GM12878 (cell line): Measurements from ENCODE around the gene KLHDC8A. TPM values are rescaled to one million over a fixed set of nuclear protein-coding genes. Genes with fewer than 3 reads are reported as not detected.

ENCODE experiments used
- ATAC-seq: fragments of 200-7000 bp; cut with Tn5 transposase; 3 replicates; pipeline ENCODE4 v1.9.1; 2020; ENCODE audit warnings: mild to moderate bottlenecking, moderate library complexity
- BruUV-seq: library from RNA; stranded (reverse); fragments of 400-500 nt; replicated peaks from 2 replicates; lab custom pipeline; 2021; lab: Mats Ljungman, UMichigan
- CTCF ChIA-PET: fragments of 300-600 bp; sonication (Branson Sonifier 250); formaldehyde crosslinking; extraction: SDS; loops from one replicate; lab custom pipeline; 2021; ENCODE audit warnings: inconsistent platforms; lab: Yijun Ruan, JAX
- POLR2A ChIA-PET: fragments of 350-600 bp; formaldehyde crosslinking; extraction: SDS; loops from one replicate; lab custom pipeline; 2021; ENCODE audit warnings: inconsistent platforms; lab: Charles Lee
- RAD21 ChIA-PET: fragments of 300-600 bp; sonication (Branson Sonifier 250); formaldehyde crosslinking; loops from one replicate; lab custom pipeline; 2023; ENCODE audit warnings: antibody characterized with exemption; ENCODE audit not compliant: unreplicated experiment; lab: Charles Lee
- SMC1A ChIA-PET: fragments of 300-600 bp; sonication (Branson Sonifier 250); formaldehyde crosslinking; loops from one replicate; lab custom pipeline; 2023; ENCODE audit not compliant: unreplicated experiment, uncharacterized antibody; lab: Charles Lee
- DNase-seq: peaks from one replicate; pipeline ENCODE4 v3.0.0-alpha.2; 2011; ENCODE audit warnings: low read depth, low spot score
- FAIRE-seq: peaks from 3 replicates; lab custom pipeline; 2011; peaks lifted over from hg19 to GRCh38; lab: Jason Lieb, UNC
- H2AFZ ChIP-seq: 2 replicates; pipeline ENCODE4 v1.6.0; 2011; ENCODE audit warnings: low read depth, low read length, control low read depth; ENCODE audit not compliant: control insufficient read depth
- H3K27ac ChIP-seq: 2 replicates; pipeline ENCODE4 v1.5.1; 2011; ENCODE audit warnings: control low read depth; ENCODE audit not compliant: control insufficient read depth, insufficient read depth
- H3K27me3 ChIP-seq, 2 experiments: replicated peaks in 1 of 2; 2 replicates each; pipeline versions ENCODE4 v1.6.0 to v1.6.1; 2011; ENCODE audit warnings: low read length in 1 of 2; ENCODE audit not compliant: control insufficient read depth in 2 of 2, insufficient read depth in 2 of 2
- H3K36me3 ChIP-seq, 2 experiments: 2 replicates each; pipeline ENCODE4 v1.5.1; 2011; ENCODE audit warnings: low read length in 1 of 2; ENCODE audit not compliant: control insufficient read depth in 2 of 2, insufficient read depth in 2 of 2
- H3K4me1 ChIP-seq: 2 replicates; pipeline ENCODE4 v1.6.1; 2011; ENCODE audit warnings: mild to moderate bottlenecking, low read length, moderate library complexity, mixed read lengths; ENCODE audit not compliant: control insufficient read depth, insufficient read depth
- H3K4me2 ChIP-seq: 2 replicates; pipeline ENCODE4 v1.6.0; 2011; ENCODE audit warnings: control low read depth; ENCODE audit not compliant: control insufficient read depth, insufficient read depth
- H3K4me3 ChIP-seq: fragments of 200-600 bp; sonication (generic); 2 replicates; pipeline ENCODE4 v1.5.1; 2016
- H3K79me2 ChIP-seq: 2 replicates; pipeline ENCODE4 v1.6.0; 2011; ENCODE audit warnings: low read length; ENCODE audit not compliant: control insufficient read depth, insufficient read depth
- H3K9ac ChIP-seq: 2 replicates; pipeline ENCODE4 v1.8.0; 2011; ENCODE audit warnings: low read length, control low read depth, mixed read lengths; ENCODE audit not compliant: control insufficient read depth, insufficient read depth
- H3K9me3 ChIP-seq: replicated peaks from 3 replicates; pipeline ENCODE4 v1.5.1; 2011; ENCODE audit warnings: mild to moderate bottlenecking, low read length; ENCODE audit not compliant: control insufficient read depth, insufficient read depth
- H4K20me1 ChIP-seq: 2 replicates; pipeline ENCODE4 v1.6.0; 2011; ENCODE audit not compliant: control insufficient read depth, insufficient read depth
- NRF1 ChIP-seq: conservative IDR thresholded peaks from 2 replicates; pipeline ENCODE4 v1.6.1; 2011; ENCODE audit warnings: mild to moderate bottlenecking, low read depth, low read length, improper control_type of control experiment
- PML ChIP-seq: IDR thresholded peaks from 2 replicates; pipeline ENCODE4 v1.6.1; 2012; ENCODE audit warnings: low read length, inconsistent platforms
- POLR2A ChIP-seq: IDR thresholded peaks from 2 replicates; pipeline ENCODE4 v1.6.1; 2011; ENCODE audit warnings: low read depth, mild to moderate bottlenecking, low read length
- POLR2AphosphoS2 ChIP-seq: IDR thresholded peaks from 2 replicates; pipeline ENCODE4 v1.6.1; 2011; ENCODE audit warnings: low read depth, mild to moderate bottlenecking, low read length, improper control_type of control experiment, moderate library complexity
- SIX5 ChIP-seq: IDR thresholded peaks from 2 replicates; pipeline ENCODE4 v1.6.1; 2011; ENCODE audit warnings: mild to moderate bottlenecking, low read depth, low read length, moderate library complexity; ENCODE audit not compliant: severe bottlenecking
- SREBF1 ChIP-seq: IDR thresholded peaks from 2 replicates; pipeline ENCODE4 v1.6.1; 2012; ENCODE audit warnings: mild to moderate bottlenecking, low read length
- STAT1 ChIP-seq: fragments of 450-650 bp; conservative IDR thresholded peaks from 2 replicates; pipeline ENCODE4 v1.6.1; 2014; ENCODE audit warnings: antibody characterized with exemption, mild to moderate bottlenecking
- TBL1XR1 ChIP-seq: IDR thresholded peaks from 2 replicates; pipeline ENCODE4 v1.6.1; 2012; ENCODE audit warnings: low read depth, low read length, improper control_type of control experiment
- TCF3 ChIP-seq: IDR thresholded peaks from 2 replicates; pipeline ENCODE4 v1.6.1; 2012; ENCODE audit warnings: low read depth, mild to moderate bottlenecking, low read length, borderline replicate concordance; ENCODE audit not compliant: insufficient read depth
- ZNF24 ChIP-seq: fragments of 450-650 bp; IDR thresholded peaks from 2 replicates; pipeline ENCODE4 v1.6.1; 2017; ENCODE audit warnings: antibody characterized with exemption, mild to moderate bottlenecking
- ZSCAN29 ChIP-seq: fragments of 450-650 bp; IDR thresholded peaks from 2 replicates; pipeline ENCODE4 v1.6.1; 2017; ENCODE audit warnings: mild to moderate bottlenecking, moderate library complexity
- WGBS: methylation state at CpG from one replicate; pipeline ENCODE4 v1.1.6; 2016; ENCODE audit warnings: low lambda C conversion rate; ENCODE audit not compliant: insufficient replicate concordance, insufficient coverage; ENCODE audit errors: missing lambda C conversion rate; 5-methylcytosine and 5-hydroxymethylcytosine counted together
- in situ Hi-C: fragments of 300-500 bp; cut with MboI; formaldehyde crosslinking; loops from 9 replicates; pipeline ENCODE4 v1.14.3; 2018; ENCODE audit warnings: mixed read lengths
- intact Hi-C: fragments of 100-400 bp; cut with micrococcal nuclease; formaldehyde crosslinking; loops from one replicate; pipeline ENCODE4 v1.14.2; 2022; ENCODE audit not compliant: unreplicated experiment
- polyA plus RNA-seq, 11 experiments: library from polyadenylated mRNA; depleted of rRNA in 4 of 11; unstranded in 6 of 11; stranded (reverse) in 5 of 11; fragments of >200 nt; fragmentation: Nextera tagmentation in 4 of 11; fragmentation: Illumina TruSeq in 1 of 11; extraction: Ambion mirVana in 4 of 11; extraction: Trizol in 1 of 11; gene quantifications; 1 replicate in 1 of 11; 2 replicates in 10 of 11; pipeline versions ENCODE4 v1.2.1 to v1.2.3, GENCODE V29; 2011 to 2016; ENCODE audit warnings: inconsistent platforms in 2 of 11, missing spikeins in 2 of 11, low read depth in 1 of 11
- total RNA-seq, 4 experiments: library from RNA; depleted of rRNA in 3 of 4; stranded (reverse); fragments of >200 nt in 3 of 4; fragmentation: Illumina TruSeq in 1 of 4; extraction: Trizol in 1 of 4; gene quantifications; 2 replicates each; pipeline versions ENCODE4 v1.2.1 to v1.2.3, GENCODE V29; 2013 to 2021
- TF ChIP-seq, protein P1 (sequence below): fragments of 450-650 bp; IDR thresholded peaks from 2 replicates; pipeline ENCODE4 v1.6.1; 2017; ENCODE audit warnings: mild to moderate bottlenecking
- TF ChIP-seq, protein P2 (sequence below): fragments of 450-650 bp; IDR thresholded peaks from 2 replicates; pipeline ENCODE4 v1.6.1; 2017; ENCODE audit warnings: antibody characterized with exemption, mild to moderate bottlenecking, moderate library complexity
- TF ChIP-seq, protein P3 (sequence below): IDR thresholded peaks from 2 replicates; pipeline ENCODE4 v1.6.1; 2011; ENCODE audit warnings: borderline replicate concordance, low read depth, mild to moderate bottlenecking, moderate library complexity, mixed read lengths, low read length; ENCODE audit not compliant: insufficient read depth; ENCODE audit errors: extremely low read length
- TF ChIP-seq, protein P4 (sequence below): fragments of 450-650 bp; IDR thresholded peaks from 2 replicates; pipeline ENCODE4 v1.6.1; 2017; ENCODE audit warnings: borderline replicate concordance

The KLHDC8A gene
- total and polyA plus RNA-seq, 10 of the 15 experiments (the other 5 are each of a cell fraction or from before 2014, with no cell fraction given): not detected

DNA sequence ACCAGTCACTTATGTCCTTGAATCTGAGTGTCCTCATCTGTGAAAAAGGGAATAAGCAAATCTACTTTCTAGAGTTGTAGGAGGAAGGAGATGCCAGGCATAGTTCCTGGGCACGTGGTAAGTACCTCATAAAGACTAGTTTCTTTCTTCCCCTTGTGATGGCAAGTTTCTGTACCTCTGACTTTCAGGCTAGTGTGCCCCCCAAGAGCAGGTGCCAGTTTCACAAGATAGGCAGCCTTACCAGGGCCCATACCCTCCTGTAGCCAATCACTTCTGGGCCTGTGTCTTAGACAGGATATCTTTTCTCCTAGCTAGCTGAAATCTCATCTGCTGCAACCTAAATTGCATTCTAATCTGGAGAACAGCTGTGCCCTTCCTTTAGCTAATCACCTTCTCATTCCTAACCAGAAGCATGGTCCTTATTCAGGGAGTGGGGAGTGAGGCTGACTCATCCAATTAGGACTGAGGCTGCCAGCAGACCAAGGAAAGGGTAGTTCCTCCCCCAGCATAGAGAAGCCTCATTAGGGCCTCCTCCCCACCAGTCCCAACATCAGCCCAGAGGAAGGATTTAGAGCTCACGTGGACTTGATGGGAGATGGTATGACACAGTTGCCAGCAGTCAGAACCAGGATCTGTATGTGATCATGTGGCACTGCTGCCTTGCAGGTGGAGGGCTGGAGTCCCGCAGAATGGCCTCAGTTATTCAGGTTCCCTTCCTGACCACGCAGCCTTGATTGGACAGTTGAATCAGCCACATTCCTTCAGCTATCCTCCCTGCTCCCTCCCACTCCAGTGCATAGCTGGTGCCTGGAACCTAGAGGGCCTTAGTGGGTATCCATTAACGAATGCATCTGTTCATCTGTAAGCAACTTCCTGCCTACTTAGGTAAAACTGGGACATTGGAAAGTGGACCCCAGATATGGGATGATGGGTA, 7.9 kb downstream of the KLHDC8A start:
- intact Hi-C loops: no loop called here
- no peak for FAIRE-seq
- Histone ChIP-seq H2AFZ (no peak overlapping the region), H3K9me3 (no peaks in the 10 kb centered on the region), H3K36me3 (no peaks in the 10 kb centered on the region), H3K79me2 (no peaks in the 10 kb centered on the region), H3K27ac (no peak overlapping the region), H3K27me3 (peaks cover 6 to 12% of the 10 kb centered on the region in 2 experiments; a peak in 3 of 4 replicates), H3K4me3 (no peak overlapping the region), H3K4me2 (no peak overlapping the region), H3K4me1 (no peaks in the 10 kb centered on the region), H3K9ac (no peak overlapping the region), H4K20me1 (no peaks in the 10 kb centered on the region)
- CTCF ChIA-PET: interaction anchor here (1.2 to 4.4 kb wide), 7 partner anchors 9 to 175 kb away, joined by 3 to 45 read pairs (median 6); no protein-coding TSS in a partner anchor
- no TSS peak for BruUV-seq
- in situ Hi-C loops: no loop called here
- WGBS: 0% methylated on average over 4 of the region's 5 CpGs
- DNase-seq: no peak
- ATAC-seq: no peak; the same call in 2 of the 3 replicates
- POLR2A ChIA-PET: no interaction called here
- SMC1A ChIA-PET: interaction anchor here (0.6 to 2.7 kb wide), 8 partner anchors 11 to 243 kb away, joined by 3 to 11 read pairs (median 3); no protein-coding TSS in a partner anchor
- RAD21 ChIA-PET: interaction anchor here (0.5 to 1.3 kb wide), 4 partner anchors 12 to 137 kb away, joined by 3 to 6 read pairs (median 4); no protein-coding TSS in a partner anchor
- TF ChIP-seq NRF1: no peak
- TF ChIP-seq SIX5: no peak
- no peak for TF ChIP-seq ZSCAN29
- no peak for TF ChIP-seq ZNF24
- TF ChIP-seq, protein P1, sequence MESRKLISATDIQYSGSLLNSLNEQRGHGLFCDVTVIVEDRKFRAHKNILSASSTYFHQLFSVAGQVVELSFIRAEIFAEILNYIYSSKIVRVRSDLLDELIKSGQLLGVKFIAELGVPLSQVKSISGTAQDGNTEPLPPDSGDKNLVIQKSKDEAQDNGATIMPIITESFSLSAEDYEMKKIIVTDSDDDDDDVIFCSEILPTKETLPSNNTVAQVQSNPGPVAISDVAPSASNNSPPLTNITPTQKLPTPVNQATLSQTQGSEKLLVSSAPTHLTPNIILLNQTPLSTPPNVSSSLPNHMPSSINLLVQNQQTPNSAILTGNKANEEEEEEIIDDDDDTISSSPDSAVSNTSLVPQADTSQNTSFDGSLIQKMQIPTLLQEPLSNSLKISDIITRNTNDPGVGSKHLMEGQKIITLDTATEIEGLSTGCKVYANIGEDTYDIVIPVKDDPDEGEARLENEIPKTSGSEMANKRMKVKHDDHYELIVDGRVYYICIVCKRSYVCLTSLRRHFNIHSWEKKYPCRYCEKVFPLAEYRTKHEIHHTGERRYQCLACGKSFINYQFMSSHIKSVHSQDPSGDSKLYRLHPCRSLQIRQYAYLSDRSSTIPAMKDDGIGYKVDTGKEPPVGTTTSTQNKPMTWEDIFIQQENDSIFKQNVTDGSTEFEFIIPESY: no peak
- TF ChIP-seq POLR2A: no peak
- no peak for TF ChIP-seq TBL1XR1
- TF ChIP-seq, protein P2, sequence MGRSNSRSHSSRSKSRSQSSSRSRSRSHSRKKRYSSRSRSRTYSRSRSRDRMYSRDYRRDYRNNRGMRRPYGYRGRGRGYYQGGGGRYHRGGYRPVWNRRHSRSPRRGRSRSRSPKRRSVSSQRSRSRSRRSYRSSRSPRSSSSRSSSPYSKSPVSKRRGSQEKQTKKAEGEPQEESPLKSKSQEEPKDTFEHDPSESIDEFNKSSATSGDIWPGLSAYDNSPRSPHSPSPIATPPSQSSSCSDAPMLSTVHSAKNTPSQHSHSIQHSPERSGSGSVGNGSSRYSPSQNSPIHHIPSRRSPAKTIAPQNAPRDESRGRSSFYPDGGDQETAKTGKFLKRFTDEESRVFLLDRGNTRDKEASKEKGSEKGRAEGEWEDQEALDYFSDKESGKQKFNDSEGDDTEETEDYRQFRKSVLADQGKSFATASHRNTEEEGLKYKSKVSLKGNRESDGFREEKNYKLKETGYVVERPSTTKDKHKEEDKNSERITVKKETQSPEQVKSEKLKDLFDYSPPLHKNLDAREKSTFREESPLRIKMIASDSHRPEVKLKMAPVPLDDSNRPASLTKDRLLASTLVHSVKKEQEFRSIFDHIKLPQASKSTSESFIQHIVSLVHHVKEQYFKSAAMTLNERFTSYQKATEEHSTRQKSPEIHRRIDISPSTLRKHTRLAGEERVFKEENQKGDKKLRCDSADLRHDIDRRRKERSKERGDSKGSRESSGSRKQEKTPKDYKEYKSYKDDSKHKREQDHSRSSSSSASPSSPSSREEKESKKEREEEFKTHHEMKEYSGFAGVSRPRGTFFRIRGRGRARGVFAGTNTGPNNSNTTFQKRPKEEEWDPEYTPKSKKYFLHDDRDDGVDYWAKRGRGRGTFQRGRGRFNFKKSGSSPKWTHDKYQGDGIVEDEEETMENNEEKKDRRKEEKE: no peak
- TF ChIP-seq POLR2AphosphoS2: no peak
- TF ChIP-seq, protein P3, sequence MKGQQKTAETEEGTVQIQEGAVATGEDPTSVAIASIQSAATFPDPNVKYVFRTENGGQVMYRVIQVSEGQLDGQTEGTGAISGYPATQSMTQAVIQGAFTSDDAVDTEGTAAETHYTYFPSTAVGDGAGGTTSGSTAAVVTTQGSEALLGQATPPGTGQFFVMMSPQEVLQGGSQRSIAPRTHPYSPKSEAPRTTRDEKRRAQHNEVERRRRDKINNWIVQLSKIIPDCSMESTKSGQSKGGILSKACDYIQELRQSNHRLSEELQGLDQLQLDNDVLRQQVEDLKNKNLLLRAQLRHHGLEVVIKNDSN: no peak
- TF ChIP-seq PML: no peak
- TF ChIP-seq, protein P4, sequence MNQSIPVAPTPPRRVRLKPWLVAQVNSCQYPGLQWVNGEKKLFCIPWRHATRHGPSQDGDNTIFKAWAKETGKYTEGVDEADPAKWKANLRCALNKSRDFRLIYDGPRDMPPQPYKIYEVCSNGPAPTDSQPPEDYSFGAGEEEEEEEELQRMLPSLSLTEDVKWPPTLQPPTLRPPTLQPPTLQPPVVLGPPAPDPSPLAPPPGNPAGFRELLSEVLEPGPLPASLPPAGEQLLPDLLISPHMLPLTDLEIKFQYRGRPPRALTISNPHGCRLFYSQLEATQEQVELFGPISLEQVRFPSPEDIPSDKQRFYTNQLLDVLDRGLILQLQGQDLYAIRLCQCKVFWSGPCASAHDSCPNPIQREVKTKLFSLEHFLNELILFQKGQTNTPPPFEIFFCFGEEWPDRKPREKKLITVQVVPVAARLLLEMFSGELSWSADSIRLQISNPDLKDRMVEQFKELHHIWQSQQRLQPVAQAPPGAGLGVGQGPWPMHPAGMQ: no peak
- no peak for TF ChIP-seq STAT1
- no peak for TF ChIP-seq TCF3
- TF ChIP-seq SREBF1: no peak
